Astrocyte (in vitro differentiated cells and primary cell): ENCODE results near the gene CPNE5.

Experiments
- CTCF ChIP-seq: IDR thresholded peaks from 2 replicates; pipeline ENCODE4 v1.5.1; 2011; ENCODE audit warnings: low read depth, mild to moderate bottlenecking, inconsistent platforms, low read length, moderate library complexity; ENCODE audit not compliant: insufficient read depth
- EZH2 ChIP-seq: IDR thresholded peaks from 2 replicates; pipeline ENCODE4 v1.6.1; 2012; ENCODE audit warnings: mild to moderate bottlenecking, low read length, inconsistent platforms; ENCODE audit not compliant: insufficient read depth

GRCh38 chr6:36758516-36759147 is 80.6 kb downstream of the CPNE5 start:
- TF ChIP-seq CTCF: no peak
- no peak for TF ChIP-seq EZH2
